Activated T-helper 2 cell treated with anti-CD3 and anti-CD28 coated beads, Interferon-gamma antibody, Interleukin-2, Interleukin-4, amounts not matched to agents 10 μg/mL and 5 μg/mL and 100 μg/mL, durations not matched to agents 14 hours and 24 hours and 36 hours (primary cell): Measurements from ENCODE around the gene TICAM2. TPM values are rescaled to one million over a fixed set of nuclear protein-coding genes. Genes with fewer than 3 reads are reported as not detected.

Experiments used
- DNase-seq: peaks from one replicate; pipeline ENCODE4 v3.0.0; 2021; ENCODE audit warnings: low spot score
- H3K27ac Mint-ChIP-seq: one replicate; pipeline ENCODE4 v1.8.0; 2021; ENCODE audit warnings: mixed read lengths
- H3K27me3 Mint-ChIP-seq: one replicate; pipeline ENCODE4 v1.8.0; 2021; ENCODE audit warnings: low read depth, mixed read lengths
- H3K36me3 Mint-ChIP-seq: one replicate; pipeline ENCODE4 v1.8.0; 2021; ENCODE audit warnings: low read depth, mixed read lengths
- H3K4me1 Mint-ChIP-seq: one replicate; pipeline ENCODE4 v1.8.0; 2021; ENCODE audit warnings: low read depth, mixed read lengths
- H3K4me3 Mint-ChIP-seq: one replicate; pipeline ENCODE4 v1.8.0; 2021; ENCODE audit warnings: low read depth, mild to moderate bottlenecking, moderate library complexity, mixed read lengths
- H3K9me3 Mint-ChIP-seq: one replicate; pipeline ENCODE4 v1.8.0; 2021; ENCODE audit warnings: mixed read lengths
- intact Hi-C: fragments of 100-400 bp; cut with micrococcal nuclease; formaldehyde crosslinking; loops from one replicate; pipeline ENCODE4 v1.15.1; 2023
- total RNA-seq: library from RNA; stranded (reverse); gene quantifications from 2 replicates; pipeline ENCODE4 v1.2.3, GENCODE V29; 2022

TICAM2 gene
- total RNA-seq, 1 donor from 2014 or later = not detected

DNA sequence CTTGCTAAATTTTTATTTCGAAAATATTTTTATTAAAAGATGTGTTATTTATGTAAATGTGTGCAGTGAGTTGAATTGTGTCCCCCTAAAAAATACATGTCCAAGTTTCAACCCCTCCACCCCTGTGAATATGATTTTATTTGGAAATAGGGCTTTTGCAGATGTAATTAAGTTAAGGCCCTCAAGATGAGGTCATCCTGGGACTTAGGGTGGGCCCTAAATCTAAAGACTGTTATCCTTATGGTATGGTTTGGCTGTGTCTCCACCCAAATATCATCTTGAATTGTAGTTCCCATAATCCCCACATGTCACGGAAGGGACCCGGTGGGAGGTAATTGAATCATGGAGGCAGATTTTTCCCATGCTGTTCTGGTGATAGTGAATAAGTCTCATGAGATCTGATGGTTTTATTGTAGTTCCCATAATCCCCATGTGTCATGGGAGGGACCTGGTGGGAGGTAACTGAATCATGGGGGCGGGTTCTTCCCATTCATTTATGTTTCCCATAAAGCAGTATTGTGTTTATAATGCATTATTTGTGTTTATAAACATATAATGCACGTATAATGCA is 25.1 kb upstream of the TICAM2 start:
- intact Hi-C loops = loop anchor here (5.0 kb wide), 1 partner anchor 420 kb away; no protein-coding TSS in a partner anchor

DNA sequence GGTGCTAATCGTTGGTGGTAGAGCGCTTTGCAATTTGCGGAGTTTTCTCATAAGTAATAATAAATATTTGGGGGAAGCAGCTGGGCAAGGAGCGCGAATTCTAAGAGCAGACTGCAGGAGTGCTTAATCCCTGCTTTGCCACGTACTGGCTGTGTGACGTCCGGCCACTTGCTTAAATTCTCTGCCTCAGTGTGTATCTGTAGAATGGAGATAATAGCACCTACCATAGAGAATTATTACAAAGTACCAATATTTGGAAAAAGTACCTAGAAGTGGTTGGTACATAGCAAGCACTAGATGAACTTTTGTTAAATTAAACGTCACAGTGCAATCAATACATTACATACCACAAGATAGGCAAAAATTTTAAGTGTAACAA is 24.2 kb upstream of the TICAM2 start:
- DNase-seq = no peak

More for the DNA sequence above, 25.1 kb upstream of the TICAM2 start:
- peaks cover 22% of the 10 kb centered on the region for H3K27me3 Mint-ChIP-seq
- H3K4me3 Mint-ChIP-seq = no peak overlapping the region
- no peak for DNase-seq
- no peak overlapping the region for H3K27ac Mint-ChIP-seq
- peaks cover 13% of the 10 kb centered on the region for H3K4me1 Mint-ChIP-seq
- H3K36me3 Mint-ChIP-seq = peaks cover 4% of the 10 kb centered on the region
- no peaks in the 10 kb centered on the region for H3K9me3 Mint-ChIP-seq

GRCh38 chr5:115625579-115626444 is 23.5 kb upstream of the TICAM2 start, which contains the start of gene TMED7:
Gene TMED7 (minus strand): TSS chr5:115626036. CDS start chr5:115625792, 244 bp downstream.
- Mint-ChIP-seq H3K4me1 (peaks cover 20% of the 10 kb centered on the region), H3K36me3 (peaks cover 13% of the 10 kb centered on the region), H3K27me3 (peaks cover 13% of the 10 kb centered on the region), H3K9me3 (no peaks in the 10 kb centered on the region), H3K4me3 (no peak within 1 kb of the TSS), H3K27ac (peak within 1 kb of the TSS; percentile 89)
- peak; percentile 98 for DNase-seq
- intact Hi-C loops = loop anchor here (1.0 to 5.0 kb wide), 5 partner anchors 8 to 419 kb away; partner anchors contain the start of genes AP3S1, ATG12 and FEM1C

More for the DNA sequence above, 24.2 kb upstream of the TICAM2 start:
- peaks cover 14% of the 10 kb centered on the region for H3K27me3 Mint-ChIP-seq
- intact Hi-C loops = loop anchor here (1.0 to 5.0 kb wide), 5 partner anchors 8 to 419 kb away; partner anchors contain the start of genes AP3S1, ATG12 and FEM1C
- H3K27ac Mint-ChIP-seq = peak overlapping the region; percentile 89
- peaks cover 17% of the 10 kb centered on the region for H3K4me1 Mint-ChIP-seq
- no peak overlapping the region for H3K4me3 Mint-ChIP-seq
- H3K36me3 Mint-ChIP-seq = peaks cover 9% of the 10 kb centered on the region
- H3K9me3 Mint-ChIP-seq = no peaks in the 10 kb centered on the region

DNA sequence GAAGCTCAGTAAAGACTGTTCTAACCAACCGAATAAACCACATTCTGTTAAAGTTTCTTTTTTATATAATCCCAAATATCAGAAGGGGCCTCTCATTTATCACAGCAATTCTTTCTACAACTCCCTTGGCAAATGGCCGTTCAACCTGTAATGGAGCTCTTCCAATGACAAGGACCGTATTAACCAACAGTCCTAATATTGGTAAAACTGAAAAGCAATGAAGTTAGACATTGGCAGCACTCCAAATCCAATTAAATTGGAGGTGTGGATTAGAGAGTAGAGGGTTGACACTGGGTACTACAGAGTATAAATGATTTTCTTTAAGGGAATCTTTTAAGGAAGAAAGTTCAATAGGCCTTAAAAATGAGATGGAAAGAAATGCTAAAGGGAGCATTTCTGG is 22.7 kb upstream of the TICAM2 start:
- Mint-ChIP-seq H3K36me3 (peaks cover 19% of the 10 kb centered on the region), H3K4me1 (peaks cover 20% of the 10 kb centered on the region), H3K27ac (peak overlapping the region; percentile 40), H3K27me3 (peaks cover 8% of the 10 kb centered on the region), H3K4me3 (no peak overlapping the region), H3K9me3 (no peaks in the 10 kb centered on the region)
- no peak for DNase-seq
- intact Hi-C loops = loop anchor here (5.0 kb wide), 1 partner anchor 418 kb away; no protein-coding TSS in a partner anchor

- H3K4me3 Mint-ChIP-seq = no peak overlapping the region
- no peak overlapping the region for H3K27ac Mint-ChIP-seq
- peaks cover 31% of the 10 kb centered on the region for H3K36me3 Mint-ChIP-seq
- H3K4me1 Mint-ChIP-seq = peaks cover 20% of the 10 kb centered on the region
- intact Hi-C loops = no loop called here
- DNase-seq = no peak
- no peaks in the 10 kb centered on the region for H3K9me3 Mint-ChIP-seq
- H3K27me3 Mint-ChIP-seq = no peaks in the 10 kb centered on the region
Measured at GRCh38 chr5:115623658-115624057, 21.4 kb upstream of the TICAM2 start.

GRCh38 chr5:115621365-115621900 is 19.2 kb upstream of the TICAM2 start:
- intact Hi-C loops = no loop called here
- Mint-ChIP-seq H3K27me3 (no peaks in the 10 kb centered on the region), H3K27ac (no peak overlapping the region), H3K4me1 (peaks cover 17% of the 10 kb centered on the region), H3K4me3 (no peak overlapping the region), H3K9me3 (no peaks in the 10 kb centered on the region), H3K36me3 (peaks cover 46% of the 10 kb centered on the region)
- DNase-seq = no peak

DNA sequence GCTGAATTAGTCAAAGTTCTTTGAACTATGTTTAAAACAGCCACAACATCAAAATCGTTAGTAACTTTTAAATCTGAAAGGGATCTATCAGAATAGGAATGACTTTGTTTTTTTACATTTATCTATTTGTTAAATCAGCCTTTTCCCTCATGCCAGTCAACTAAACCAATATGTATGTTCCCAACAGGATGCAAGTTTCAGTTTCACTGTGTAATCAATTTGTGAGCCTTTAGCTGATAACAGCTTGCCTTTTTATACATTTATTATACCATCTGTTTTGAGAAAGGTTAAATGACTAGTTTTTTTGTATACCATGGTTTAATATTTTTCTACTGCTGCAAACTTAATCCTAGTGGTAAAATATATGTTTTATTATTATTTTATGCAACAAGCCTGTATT is 14.6 kb upstream of the TICAM2 start:
- H3K4me3 Mint-ChIP-seq = no peak overlapping the region
- H3K9me3 Mint-ChIP-seq = no peaks in the 10 kb centered on the region
- intact Hi-C loops = no loop called here
- no peaks in the 10 kb centered on the region for H3K27me3 Mint-ChIP-seq
- H3K4me1 Mint-ChIP-seq = peaks cover 6% of the 10 kb centered on the region
- no peak overlapping the region for H3K27ac Mint-ChIP-seq
- H3K36me3 Mint-ChIP-seq = peaks cover 62% of the 10 kb centered on the region
- DNase-seq = no peak

DNA sequence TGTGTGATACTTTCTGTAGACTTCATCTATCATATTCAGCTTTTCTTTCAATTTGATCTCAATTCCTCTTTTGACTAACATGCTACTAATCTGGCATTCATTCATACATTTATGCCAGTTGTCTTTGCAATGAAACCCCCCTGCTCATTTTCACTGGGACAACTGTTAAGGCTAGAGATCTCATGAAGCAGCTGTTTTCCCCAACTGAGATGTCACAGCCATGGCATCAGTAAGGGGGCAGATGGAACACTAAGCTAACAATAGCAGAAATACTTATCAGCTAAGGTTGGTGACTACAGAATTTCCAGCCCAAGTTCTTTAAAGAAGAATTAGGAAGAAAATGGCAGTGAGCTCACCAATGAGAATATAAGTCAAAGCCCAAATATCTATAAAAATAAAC is 14.2 kb upstream of the TICAM2 start:
- DNase-seq = no peak
- Mint-ChIP-seq H3K27ac (no peak overlapping the region), H3K9me3 (no peaks in the 10 kb centered on the region), H3K4me1 (peaks cover 5% of the 10 kb centered on the region), H3K4me3 (no peak overlapping the region), H3K27me3 (no peaks in the 10 kb centered on the region), H3K36me3 (peaks cover 61% of the 10 kb centered on the region)
- intact Hi-C loops = no loop called here

GRCh38 chr5:115611873-115612272 is 9.6 kb upstream of the TICAM2 start:
- Mint-ChIP-seq H3K27me3 (no peaks in the 10 kb centered on the region), H3K4me3 (no peak overlapping the region), H3K36me3 (peaks cover 41% of the 10 kb centered on the region), H3K9me3 (no peaks in the 10 kb centered on the region), H3K27ac (no peak overlapping the region), H3K4me1 (peaks cover 3% of the 10 kb centered on the region)
- intact Hi-C loops = no loop called here
- no peak for DNase-seq

DNA sequence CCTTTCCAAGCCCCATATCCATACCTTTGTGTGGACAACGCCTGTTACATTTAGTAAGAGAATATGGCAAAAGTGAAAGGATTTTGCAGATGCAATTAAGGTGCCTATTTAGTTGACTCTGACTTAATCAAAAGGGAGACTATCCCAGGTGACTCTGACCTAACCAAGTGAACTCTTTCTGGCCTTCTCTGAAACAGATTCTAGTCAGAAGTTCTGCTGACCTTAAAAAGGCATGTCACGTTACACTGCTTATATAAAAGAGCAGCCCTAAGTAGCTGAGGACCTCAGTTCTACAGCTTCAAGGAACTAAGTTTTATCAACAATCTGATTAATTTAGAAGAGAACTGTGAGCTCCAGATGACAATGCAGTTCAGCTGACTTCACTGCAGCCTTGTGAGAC is 5.7 kb upstream of the TICAM2 start:
- Mint-ChIP-seq H3K36me3 (peaks cover 44% of the 10 kb centered on the region), H3K4me3 (no peak overlapping the region), H3K27me3 (no peaks in the 10 kb centered on the region), H3K27ac (no peak overlapping the region), H3K4me1 (peaks cover 8% of the 10 kb centered on the region), H3K9me3 (no peaks in the 10 kb centered on the region)
- intact Hi-C loops = no loop called here
- no peak for DNase-seq

DNA sequence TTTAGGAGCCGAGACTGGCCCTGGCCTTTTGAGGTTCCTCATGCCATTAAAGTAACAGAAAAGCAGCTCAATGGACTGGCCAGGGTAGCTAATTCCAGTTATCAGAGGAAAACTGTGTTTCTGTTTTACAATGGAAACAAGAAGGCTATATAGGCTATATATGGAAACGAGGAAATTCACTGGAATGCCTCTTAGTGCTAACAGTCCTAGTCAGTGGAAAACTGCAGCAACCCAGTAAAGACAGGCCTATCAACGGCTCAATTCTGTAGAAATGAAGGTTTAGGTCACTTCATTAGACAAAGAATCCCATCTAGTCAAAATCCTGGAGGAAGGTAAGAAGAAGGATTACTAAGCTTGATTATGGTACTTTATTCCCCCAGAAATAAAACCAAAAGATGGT is 3.2 kb upstream of the TICAM2 start:
- H3K27me3 Mint-ChIP-seq = peaks cover 1% of the 10 kb centered on the region
- intact Hi-C loops = no loop called here

GRCh38 chr5:115602591-115603125 is 379 bp upstream of the TICAM2 start:
- Mint-ChIP-seq H3K4me1 (peaks cover 24% of the 10 kb centered on the region), H3K27me3 (peaks cover 5% of the 10 kb centered on the region), H3K9me3 (no peaks in the 10 kb centered on the region), H3K36me3 (peaks cover 45% of the 10 kb centered on the region), H3K4me3 (peak overlapping the region; percentile 68), H3K27ac (peak overlapping the region; percentile 67)
- DNase-seq = no peak
- intact Hi-C loops = no loop called here

More for the DNA sequence above, 3.2 kb upstream of the TICAM2 start:
- no peak overlapping the region for H3K4me3 Mint-ChIP-seq
- H3K27ac Mint-ChIP-seq = no peak overlapping the region
- no peak for DNase-seq
- peaks cover 41% of the 10 kb centered on the region for H3K36me3 Mint-ChIP-seq
- peaks cover 16% of the 10 kb centered on the region for H3K4me1 Mint-ChIP-seq
- no peaks in the 10 kb centered on the region for H3K9me3 Mint-ChIP-seq
